PC-9 (cell line): ENCODE measurements around the gene MMD2. TPM values are rescaled to one million over a fixed set of nuclear protein-coding genes. Genes with fewer than 3 reads are reported as not detected.

Experiments
- BruUV-seq: library from RNA; stranded (reverse); fragments of 400-500 nt; replicated peaks from 2 replicates; lab custom pipeline; 2021; lab: Mats Ljungman, UMichigan
- CTCF ChIA-PET: fragments of 300-600 bp; sonication (Branson Sonifier 250); formaldehyde crosslinking; loops from one replicate; lab custom pipeline; 2022; ENCODE audit warnings: antibody characterized with exemption; lab: Charles Lee
- POLR2A ChIA-PET: fragments of 300-600 bp; sonication (Branson Sonifier 250); formaldehyde crosslinking; loops from one replicate; lab custom pipeline; 2022; ENCODE audit warnings: antibody characterized with exemption; ENCODE audit not compliant: unreplicated experiment; lab: Charles Lee
- DNase-seq, 2 experiments: peaks; one replicate each; pipeline versions ENCODE4 v3.0.0 to v3.0.0-alpha.2; 2015 to 2022; ENCODE audit warnings: mixed read lengths in 1 of 2
- H2AFZ ChIP-seq: fragments of 200-600 bp; sonication (generic); 2 replicates; pipeline ENCODE4 v1.8.1; 2017; ENCODE audit warnings: antibody characterized with exemption
- H3F3A ChIP-seq: fragments of 200-600 bp; sonication (generic); 2 replicates; pipeline ENCODE4 v1.8.1; 2017; ENCODE audit warnings: antibody characterized with exemption, mild to moderate bottlenecking, low read depth; ENCODE audit not compliant: insufficient read depth
- H3K27ac ChIP-seq: fragments of 200-600 bp; sonication (generic); 2 replicates; pipeline ENCODE4 v1.6.1; 2016; ENCODE audit warnings: mixed run types
- H3K27me3 ChIP-seq: fragments of 200-600 bp; sonication (generic); 2 replicates; pipeline ENCODE4 v1.6.1; 2016; ENCODE audit warnings: low read depth, mixed run types; ENCODE audit not compliant: insufficient read depth
- H3K36me3 ChIP-seq: fragments of 200-600 bp; sonication (generic); 2 replicates; pipeline ENCODE4 v1.6.1; 2016; ENCODE audit warnings: low read depth, mixed run types
- H3K4me1 ChIP-seq: fragments of 200-600 bp; sonication (generic); replicated peaks from 2 replicates; pipeline ENCODE4 v1.6.1; 2016; ENCODE audit warnings: mixed run types; ENCODE audit not compliant: insufficient read depth
- H3K4me2 ChIP-seq: fragments of 200-600 bp; sonication (generic); 2 replicates; pipeline ENCODE4 v1.6.1; 2017; ENCODE audit warnings: mixed run types
- H3K4me3 ChIP-seq: fragments of 200-600 bp; sonication (generic); 2 replicates; pipeline ENCODE4 v1.6.1; 2016; ENCODE audit warnings: mixed run types
- H3K79me2 ChIP-seq: fragments of 200-600 bp; sonication (generic); 2 replicates; pipeline ENCODE4 v1.6.1; 2017; ENCODE audit warnings: low read depth, mixed run types
- H3K9me2 ChIP-seq: fragments of 200-600 bp; sonication (generic); 2 replicates; pipeline ENCODE4 v1.8.1; 2017; ENCODE audit warnings: mild to moderate bottlenecking; ENCODE audit not compliant: insufficient read depth
- H3K9me3 ChIP-seq: fragments of 200-600 bp; sonication (generic); 2 replicates; pipeline ENCODE4 v1.8.1; 2016; ENCODE audit warnings: low read depth; ENCODE audit not compliant: insufficient read depth
- H4K20me1 ChIP-seq: fragments of 200-600 bp; sonication (generic); 2 replicates; pipeline ENCODE4 v1.8.1; 2017; ENCODE audit not compliant: insufficient read depth
- EZH2 ChIP-seq: fragments of 200-600 bp; sonication (generic); IDR thresholded peaks from 2 replicates; pipeline ENCODE4 v1.8.0; 2017; ENCODE audit warnings: antibody characterized with exemption, low read depth
- intact Hi-C: fragments of 100-400 bp; cut with micrococcal nuclease; formaldehyde crosslinking; loops from one replicate; pipeline ENCODE4 v1.10.0; 2022; ENCODE audit not compliant: unreplicated experiment
- total RNA-seq: library from RNA; stranded (reverse); gene quantifications from 2 replicates; pipeline ENCODE4 v1.2.3, GENCODE V29; 2021
- TF ChIP-seq, protein P1 (sequence below): fragments of 200-600 bp; sonication (generic); conservative IDR thresholded peaks from 2 replicates; pipeline ENCODE4 v1.6.1; 2017; ENCODE audit warnings: mixed run types, antibody characterized with exemption, mild to moderate bottlenecking, moderate library complexity

MMD2 gene
- total RNA-seq, 1 experiment from 2014 or later, result not detected

DNA sequence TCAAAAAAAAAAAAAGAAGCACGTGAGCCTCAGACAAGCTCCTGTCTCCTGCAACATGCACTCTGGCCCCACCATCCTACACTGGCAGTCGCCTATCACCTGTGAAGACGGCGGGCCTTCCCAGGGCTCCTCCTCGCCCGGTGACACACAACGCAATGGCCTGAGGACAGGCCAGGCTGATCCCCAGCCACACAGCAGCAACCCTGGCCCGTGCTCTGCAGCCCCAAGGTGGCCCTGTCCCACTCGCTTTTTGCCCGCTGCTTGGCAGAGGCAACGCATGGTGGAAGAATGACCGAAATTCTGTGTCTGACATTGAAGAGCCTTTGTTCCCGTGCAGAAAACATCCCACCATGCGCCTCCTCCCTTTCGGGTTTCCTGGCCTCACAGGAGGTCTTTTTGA, 83.6 kb downstream of the MMD2 start:
- DNase-seq, result no peak
- no peak overlapping the region for H3K4me3 ChIP-seq
- H3K79me2 ChIP-seq, result no peaks in the 10 kb centered on the region
- no peak overlapping the region for H3K4me2 ChIP-seq
- H3K27ac ChIP-seq, result no peak overlapping the region
- TF ChIP-seq, protein P1, sequence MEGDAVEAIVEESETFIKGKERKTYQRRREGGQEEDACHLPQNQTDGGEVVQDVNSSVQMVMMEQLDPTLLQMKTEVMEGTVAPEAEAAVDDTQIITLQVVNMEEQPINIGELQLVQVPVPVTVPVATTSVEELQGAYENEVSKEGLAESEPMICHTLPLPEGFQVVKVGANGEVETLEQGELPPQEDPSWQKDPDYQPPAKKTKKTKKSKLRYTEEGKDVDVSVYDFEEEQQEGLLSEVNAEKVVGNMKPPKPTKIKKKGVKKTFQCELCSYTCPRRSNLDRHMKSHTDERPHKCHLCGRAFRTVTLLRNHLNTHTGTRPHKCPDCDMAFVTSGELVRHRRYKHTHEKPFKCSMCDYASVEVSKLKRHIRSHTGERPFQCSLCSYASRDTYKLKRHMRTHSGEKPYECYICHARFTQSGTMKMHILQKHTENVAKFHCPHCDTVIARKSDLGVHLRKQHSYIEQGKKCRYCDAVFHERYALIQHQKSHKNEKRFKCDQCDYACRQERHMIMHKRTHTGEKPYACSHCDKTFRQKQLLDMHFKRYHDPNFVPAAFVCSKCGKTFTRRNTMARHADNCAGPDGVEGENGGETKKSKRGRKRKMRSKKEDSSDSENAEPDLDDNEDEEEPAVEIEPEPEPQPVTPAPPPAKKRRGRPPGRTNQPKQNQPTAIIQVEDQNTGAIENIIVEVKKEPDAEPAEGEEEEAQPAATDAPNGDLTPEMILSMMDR, result no peak
- TF ChIP-seq EZH2, result no peak
- ChIA-PET POLR2A (no interaction called here), CTCF (no interaction called here)
- H2AFZ ChIP-seq, result no peak overlapping the region
- H3F3A ChIP-seq, result no peaks in the 10 kb centered on the region
- no peaks in the 10 kb centered on the region for H3K9me2 ChIP-seq
- intact Hi-C loops, result no loop called here
- no peaks in the 10 kb centered on the region for H3K9me3 ChIP-seq
- H4K20me1 ChIP-seq, result no peaks in the 10 kb centered on the region
- no peaks in the 10 kb centered on the region for H3K4me1 ChIP-seq
- no TSS peak for BruUV-seq
- peaks cover 97% of the 10 kb centered on the region for H3K27me3 ChIP-seq
- H3K36me3 ChIP-seq, result no peaks in the 10 kb centered on the region

DNA sequence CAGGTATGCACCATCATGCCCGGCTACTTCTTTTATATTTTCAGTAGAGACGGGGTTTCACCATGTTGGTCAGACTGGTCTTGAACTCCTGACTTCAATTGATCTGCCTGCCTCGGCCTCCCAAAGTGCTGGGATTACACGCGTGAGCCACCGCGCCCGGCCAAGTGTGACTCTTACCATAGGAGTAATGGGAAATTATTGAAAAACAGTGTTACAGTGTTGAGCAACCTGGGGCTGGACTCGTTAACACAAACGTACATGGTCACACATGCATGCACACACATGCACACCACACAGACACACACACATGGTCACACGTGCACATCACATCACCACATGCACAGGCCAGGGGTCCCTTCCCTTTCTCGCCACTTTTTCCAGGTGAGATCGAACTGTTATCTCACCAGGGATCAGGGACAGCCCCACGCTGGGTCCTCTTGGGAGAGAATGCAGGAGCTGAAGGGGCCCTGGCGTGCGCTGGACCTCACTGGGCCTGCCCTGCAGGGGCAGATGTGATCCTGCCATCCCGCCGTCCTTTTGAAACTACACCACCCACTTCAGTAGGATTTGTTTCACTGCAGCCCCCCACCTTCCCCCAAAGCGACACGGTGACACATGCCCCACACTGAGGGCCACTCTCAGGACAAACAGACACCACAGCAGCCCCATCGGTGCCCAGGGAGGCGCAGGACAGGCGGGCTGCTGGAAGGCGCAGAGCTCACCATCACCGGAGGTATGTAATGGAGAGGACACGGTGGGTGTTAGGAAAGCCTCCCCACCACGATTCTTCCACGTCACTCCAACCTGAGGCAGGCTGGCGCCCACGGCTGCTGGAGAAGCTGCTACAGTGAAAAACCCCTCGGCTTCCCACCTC, 85.7 kb downstream of the MMD2 start:
- H2AFZ ChIP-seq, result no peak overlapping the region
- POLR2A ChIA-PET, result no interaction called here
- H3K27ac ChIP-seq, result no peak overlapping the region

DNA sequence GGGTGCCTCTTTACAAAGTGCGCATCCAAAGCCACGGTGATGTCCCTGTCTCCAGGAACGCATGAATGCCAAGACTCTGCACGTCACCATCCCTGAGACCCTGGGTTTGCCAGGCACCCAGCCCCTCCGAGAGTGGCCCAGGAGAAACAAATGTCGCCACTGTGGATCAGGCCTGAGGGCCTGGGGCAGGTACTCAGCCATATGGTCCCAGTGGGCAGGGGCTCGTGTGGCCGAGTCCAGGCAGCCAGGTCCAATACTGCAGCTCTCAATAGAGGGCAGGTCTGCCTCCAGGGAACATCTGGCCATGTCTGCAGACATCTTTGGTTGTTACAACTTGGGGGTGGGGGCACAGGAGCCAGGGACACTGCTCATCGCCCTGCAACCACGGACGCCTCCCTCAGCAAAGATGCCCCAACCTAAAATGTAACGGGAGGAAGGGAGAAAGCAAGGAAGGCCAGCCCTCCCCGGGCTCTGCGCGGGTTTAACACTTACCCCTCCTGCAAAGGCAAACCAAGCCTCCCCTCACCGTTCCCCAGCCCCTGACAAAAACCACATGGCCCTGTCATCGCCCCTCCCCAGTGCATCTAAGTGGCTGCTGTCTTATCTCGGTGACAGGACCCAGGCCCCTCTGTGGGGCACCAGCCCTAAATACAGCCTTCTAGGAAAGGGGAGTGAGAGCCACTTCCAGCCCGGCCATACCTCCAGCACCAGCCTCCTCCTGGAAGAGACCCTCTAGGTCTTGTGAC, 86.9 kb downstream of the MMD2 start:
- BruUV-seq, result no TSS peak
- no peaks in the 10 kb centered on the region for H3K4me1 ChIP-seq
- no peaks in the 10 kb centered on the region; the same call in 1 of the 2 replicates for H3K9me3 ChIP-seq
- H3K27me3 ChIP-seq, result peaks cover 94% of the 10 kb centered on the region
- no peak overlapping the region for H3K4me3 ChIP-seq
- no peak overlapping the region for H2AFZ ChIP-seq
- ChIA-PET CTCF (no interaction called here), POLR2A (no interaction called here)
- no peak overlapping the region for H3K27ac ChIP-seq
- intact Hi-C loops, result no loop called here
- no peaks in the 10 kb centered on the region for H3K36me3 ChIP-seq
- no peaks in the 10 kb centered on the region for H3K9me2 ChIP-seq
- TF ChIP-seq EZH2, result no peak
- TF ChIP-seq, protein P1, result no peak
- H3F3A ChIP-seq, result no peaks in the 10 kb centered on the region
- H3K79me2 ChIP-seq, result no peaks in the 10 kb centered on the region
- no peaks in the 10 kb centered on the region for H4K20me1 ChIP-seq
- H3K4me2 ChIP-seq, result no peak overlapping the region
- no peak for DNase-seq

More for the DNA sequence above, 85.7 kb downstream of the MMD2 start:
- H3K36me3 ChIP-seq, result no peaks in the 10 kb centered on the region
- H3K4me2 ChIP-seq, result no peak overlapping the region
- intact Hi-C loops, result no loop called here
- TF ChIP-seq, protein P1, result no peak
- no peak for TF ChIP-seq EZH2
- no peaks in the 10 kb centered on the region for H3F3A ChIP-seq
- no peak overlapping the region for H3K4me3 ChIP-seq
- no peaks in the 10 kb centered on the region for H3K9me3 ChIP-seq
- peaks cover 97% of the 10 kb centered on the region for H3K27me3 ChIP-seq
- CTCF ChIA-PET, result no interaction called here
- no peaks in the 10 kb centered on the region for H3K9me2 ChIP-seq
- no peaks in the 10 kb centered on the region for H4K20me1 ChIP-seq
- DNase-seq, result no peak
- H3K4me1 ChIP-seq, result no peaks in the 10 kb centered on the region
- no TSS peak for BruUV-seq
- no peaks in the 10 kb centered on the region for H3K79me2 ChIP-seq
